ENCODE measurements around the gene SDF4.

SDF4 gene, protein sequence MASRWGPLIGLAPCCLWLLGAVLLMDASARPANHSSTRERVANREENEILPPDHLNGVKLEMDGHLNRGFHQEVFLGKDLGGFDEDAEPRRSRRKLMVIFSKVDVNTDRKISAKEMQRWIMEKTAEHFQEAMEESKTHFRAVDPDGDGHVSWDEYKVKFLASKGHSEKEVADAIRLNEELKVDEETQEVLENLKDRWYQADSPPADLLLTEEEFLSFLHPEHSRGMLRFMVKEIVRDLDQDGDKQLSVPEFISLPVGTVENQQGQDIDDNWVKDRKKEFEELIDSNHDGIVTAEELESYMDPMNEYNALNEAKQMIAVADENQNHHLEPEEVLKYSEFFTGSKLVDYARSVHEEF

DNA sequence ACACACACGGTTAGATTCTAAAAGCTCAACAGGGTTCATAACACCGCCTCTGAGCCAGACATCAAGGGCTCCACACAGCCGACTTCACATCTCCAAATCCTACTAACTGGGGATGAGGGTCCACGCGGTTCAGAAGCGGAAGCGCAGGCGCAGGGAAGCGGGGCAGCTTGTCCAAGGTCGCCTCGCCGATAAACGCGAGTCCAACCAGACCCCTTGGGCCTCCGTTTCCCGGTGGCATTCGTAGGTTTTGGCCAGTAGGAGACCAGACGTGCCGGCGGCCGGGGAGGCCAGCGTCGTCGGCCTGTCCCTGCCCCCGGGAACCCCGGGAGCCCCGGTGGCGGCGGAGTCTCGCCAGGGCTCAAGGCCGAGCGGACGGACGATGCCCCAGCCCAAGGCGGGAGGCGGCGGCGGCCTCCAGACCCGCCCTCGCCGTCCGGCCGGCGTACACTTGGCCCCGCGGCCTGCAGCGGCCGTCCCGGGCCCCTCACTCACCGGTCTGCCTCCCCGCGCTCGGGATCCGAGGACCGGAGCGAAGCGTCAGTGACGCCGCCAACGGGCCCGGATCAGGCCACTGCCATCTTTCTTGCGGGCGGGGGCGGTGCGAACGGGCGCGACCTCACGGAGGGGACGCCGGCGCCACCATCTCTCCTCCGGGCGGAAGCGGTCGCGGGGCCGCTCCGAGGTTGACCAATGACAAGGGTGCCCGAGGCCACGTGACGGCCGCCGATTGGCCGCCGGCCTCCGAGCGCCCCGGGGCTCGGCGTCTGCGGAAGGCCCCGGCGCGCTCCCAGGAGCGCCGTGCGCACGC, at the start of gene SDF4:
SDF4 (minus strand) TSS at position 602 of the 808 bp plus-strand sequence. CDS start 3,229 bp downstream, outside the sequence.
- H3K9ac ChIP-seq (ENCODE audit: low read length): peak within 1 kb of the TSS; percentile 91
- H3K4me1 ChIP-seq (ENCODE audit: control insufficient read depth, insufficient read depth, low read length): peaks cover 21% of the 10 kb centered on the region
- H3K4me3 ChIP-seq (ENCODE audit: low read length): peak within 1 kb of the TSS; percentile 97
- H3K9me3 ChIP-seq (ENCODE audit: control insufficient read depth, low read length): no peaks in the 10 kb centered on the region
- H3K36me3 ChIP-seq (ENCODE audit: control insufficient read depth, insufficient read depth, low read length): peaks cover 4% of the 10 kb centered on the region
- peaks cover 3% of the 10 kb centered on the region for H3K27me3 ChIP-seq (ENCODE audit: control insufficient read depth, insufficient read depth, low read length)

DNA sequence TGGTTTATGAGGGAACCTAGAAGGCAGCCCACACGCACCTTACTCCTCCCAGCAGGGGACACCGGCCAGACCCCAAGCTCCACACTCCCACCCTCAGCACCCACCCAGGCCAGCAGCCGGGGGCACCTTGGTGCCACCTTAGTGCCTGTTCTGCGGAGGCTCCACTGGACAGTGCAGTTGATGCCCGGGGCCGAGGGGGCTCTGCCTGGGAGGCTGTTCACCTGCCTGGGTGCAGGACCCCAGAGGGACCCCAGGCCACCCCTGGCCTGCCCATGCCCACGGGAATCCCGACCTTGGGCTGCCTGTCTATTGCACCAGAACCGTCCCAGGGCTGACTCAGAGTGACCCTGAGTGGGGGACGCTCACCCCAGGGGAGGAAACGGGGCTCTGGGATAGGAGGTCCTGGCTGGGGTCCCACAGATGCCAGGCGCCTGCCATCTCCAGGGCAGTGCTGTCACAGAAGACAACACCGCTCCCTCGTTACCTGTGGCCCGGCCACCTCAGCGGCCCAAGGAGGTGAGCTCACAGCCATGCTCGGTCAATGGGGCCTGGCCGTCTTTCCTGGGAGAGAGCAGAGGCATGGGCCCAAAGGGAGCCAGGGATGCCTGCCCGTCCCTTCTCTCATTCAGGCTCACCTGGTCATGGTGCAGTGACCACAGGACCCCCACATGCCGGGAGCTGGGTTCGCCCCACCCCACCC, 49.1 kb upstream of the SDF4 start:
- Histone ChIP-seq H3K4me1 (ENCODE audit: control insufficient read depth, insufficient read depth, low read length) (peaks cover 32% of the 10 kb centered on the region), H3K27me3 (ENCODE audit: control insufficient read depth, insufficient read depth, low read length) (peaks cover 5% of the 10 kb centered on the region), H3K9me3 (ENCODE audit: control insufficient read depth, low read length) (no peaks in the 10 kb centered on the region), H3K9ac (ENCODE audit: low read length) (peak overlapping the region; percentile 13), H3K36me3 (ENCODE audit: control insufficient read depth, insufficient read depth, low read length) (no peaks in the 10 kb centered on the region), H3K4me3 (ENCODE audit: low read length) (no peak overlapping the region)

DNA sequence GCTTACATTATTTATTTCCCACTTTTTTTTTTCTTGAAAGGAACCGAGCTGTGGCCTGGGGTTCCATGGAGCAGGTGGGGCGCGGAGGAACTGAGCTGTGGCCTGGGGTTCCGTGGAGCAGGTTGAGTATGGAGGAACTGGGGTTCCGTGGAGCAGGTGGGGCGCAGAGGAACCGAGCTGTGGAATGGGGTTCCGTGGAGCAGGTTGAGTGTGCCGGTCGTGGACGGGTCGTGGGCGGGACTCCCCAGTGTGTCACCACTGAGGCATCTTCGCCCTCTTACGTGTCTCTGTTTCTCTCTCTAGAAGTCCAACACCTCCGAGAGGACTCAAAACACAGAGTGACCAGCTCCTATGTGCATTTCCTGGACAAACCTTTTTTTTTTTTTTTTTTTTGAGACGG, 47.2 kb upstream of the SDF4 start:
- no peaks in the 10 kb centered on the region for H3K9me3 ChIP-seq (ENCODE audit: control insufficient read depth, low read length)
- H3K27me3 ChIP-seq (ENCODE audit: control insufficient read depth, insufficient read depth, low read length): no peaks in the 10 kb centered on the region
- H3K4me3 ChIP-seq (ENCODE audit: low read length): no peak overlapping the region
- H3K9ac ChIP-seq (ENCODE audit: low read length): no peak overlapping the region
- peaks cover 33% of the 10 kb centered on the region for H3K4me1 ChIP-seq (ENCODE audit: control insufficient read depth, insufficient read depth, low read length)
- H3K36me3 ChIP-seq (ENCODE audit: control insufficient read depth, insufficient read depth, low read length): no peaks in the 10 kb centered on the region

DNA sequence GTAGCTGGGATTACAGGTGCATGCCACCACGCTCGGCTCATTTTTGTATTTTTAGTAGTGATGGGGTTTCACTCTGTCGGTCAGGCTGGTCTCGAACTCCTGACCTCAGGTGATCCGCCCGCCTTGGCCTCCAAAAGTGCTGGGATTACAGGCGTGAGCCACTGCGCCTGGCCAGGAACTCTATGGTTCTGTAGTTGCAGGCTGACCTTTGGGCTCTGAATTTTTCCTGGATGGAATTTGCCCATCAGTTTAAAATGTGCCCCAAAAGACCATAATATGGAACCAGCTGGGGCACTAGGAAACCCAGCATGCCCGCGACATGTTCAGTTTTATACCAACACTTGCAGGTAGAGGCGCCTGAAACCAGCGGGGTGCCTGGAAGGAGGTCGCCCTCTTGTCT, 46.8 kb upstream of the SDF4 start:
- H3K9me3 ChIP-seq (ENCODE audit: control insufficient read depth, low read length): no peaks in the 10 kb centered on the region
- no peak overlapping the region for H3K4me3 ChIP-seq (ENCODE audit: low read length)
- no peaks in the 10 kb centered on the region for H3K36me3 ChIP-seq (ENCODE audit: control insufficient read depth, insufficient read depth, low read length)
- peaks cover 31% of the 10 kb centered on the region for H3K4me1 ChIP-seq (ENCODE audit: control insufficient read depth, insufficient read depth, low read length)
- no peaks in the 10 kb centered on the region for H3K27me3 ChIP-seq (ENCODE audit: control insufficient read depth, insufficient read depth, low read length)
- no peak overlapping the region for H3K9ac ChIP-seq (ENCODE audit: low read length)

DNA sequence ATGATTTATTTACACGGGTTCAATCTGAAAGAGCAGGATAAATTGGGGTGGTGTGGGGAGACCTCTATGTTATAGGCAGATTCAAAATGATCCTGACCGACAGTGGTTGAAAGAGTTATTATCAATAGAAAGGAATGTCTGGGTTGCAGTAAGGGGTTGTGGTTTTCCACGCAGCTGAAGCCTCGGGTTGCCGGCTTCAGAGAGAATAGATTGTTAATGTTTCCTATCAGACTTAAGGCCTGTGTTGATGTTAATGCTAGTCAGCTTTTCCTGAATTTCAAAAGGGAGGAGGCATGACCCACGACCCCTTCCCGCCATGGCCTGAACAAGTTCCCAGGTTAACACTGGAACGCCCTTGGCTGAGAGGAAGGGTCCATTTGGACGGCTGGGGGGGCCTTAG, 44.0 kb upstream of the SDF4 start:
- Histone ChIP-seq H3K9me3 (ENCODE audit: control insufficient read depth, low read length) (no peaks in the 10 kb centered on the region), H3K4me3 (ENCODE audit: low read length) (no peak overlapping the region), H3K9ac (ENCODE audit: low read length) (no peak overlapping the region), H3K4me1 (ENCODE audit: control insufficient read depth, insufficient read depth, low read length) (peaks cover 23% of the 10 kb centered on the region), H3K36me3 (ENCODE audit: control insufficient read depth, insufficient read depth, low read length) (no peaks in the 10 kb centered on the region), H3K27me3 (ENCODE audit: control insufficient read depth, insufficient read depth, low read length) (no peaks in the 10 kb centered on the region)

DNA sequence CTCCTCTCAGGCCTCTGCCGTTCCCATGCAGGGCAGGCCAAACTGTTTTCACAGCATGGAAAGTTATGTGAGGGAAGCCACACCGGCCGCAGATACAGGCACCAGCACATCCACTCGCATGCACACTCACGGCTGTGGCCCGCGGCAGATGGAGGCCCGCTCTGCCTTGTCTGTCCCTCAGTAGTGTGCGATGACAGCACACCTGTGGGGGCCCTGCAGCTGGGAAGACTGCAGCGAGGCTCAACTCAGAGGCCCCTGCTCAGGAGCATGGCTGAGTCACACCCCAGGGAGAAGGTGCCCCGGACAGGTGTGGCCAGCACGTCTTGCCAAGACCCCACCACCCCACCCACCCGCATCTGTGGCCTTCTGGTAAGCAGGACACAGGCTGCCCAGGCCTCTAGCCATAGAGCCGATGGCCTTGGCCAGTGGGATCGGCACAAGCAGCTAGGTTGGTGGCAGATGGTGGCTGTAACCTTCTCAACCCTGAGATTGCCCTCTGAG, 43.2 kb upstream of the SDF4 start:
- Histone ChIP-seq H3K36me3 (ENCODE audit: control insufficient read depth, insufficient read depth, low read length) (no peaks in the 10 kb centered on the region), H3K4me1 (ENCODE audit: control insufficient read depth, insufficient read depth, low read length) (peaks cover 31% of the 10 kb centered on the region), H3K9me3 (ENCODE audit: control insufficient read depth, low read length) (no peaks in the 10 kb centered on the region), H3K27me3 (ENCODE audit: control insufficient read depth, insufficient read depth, low read length) (no peaks in the 10 kb centered on the region), H3K9ac (ENCODE audit: low read length) (no peak overlapping the region), H3K4me3 (ENCODE audit: low read length) (no peak overlapping the region)

DNA sequence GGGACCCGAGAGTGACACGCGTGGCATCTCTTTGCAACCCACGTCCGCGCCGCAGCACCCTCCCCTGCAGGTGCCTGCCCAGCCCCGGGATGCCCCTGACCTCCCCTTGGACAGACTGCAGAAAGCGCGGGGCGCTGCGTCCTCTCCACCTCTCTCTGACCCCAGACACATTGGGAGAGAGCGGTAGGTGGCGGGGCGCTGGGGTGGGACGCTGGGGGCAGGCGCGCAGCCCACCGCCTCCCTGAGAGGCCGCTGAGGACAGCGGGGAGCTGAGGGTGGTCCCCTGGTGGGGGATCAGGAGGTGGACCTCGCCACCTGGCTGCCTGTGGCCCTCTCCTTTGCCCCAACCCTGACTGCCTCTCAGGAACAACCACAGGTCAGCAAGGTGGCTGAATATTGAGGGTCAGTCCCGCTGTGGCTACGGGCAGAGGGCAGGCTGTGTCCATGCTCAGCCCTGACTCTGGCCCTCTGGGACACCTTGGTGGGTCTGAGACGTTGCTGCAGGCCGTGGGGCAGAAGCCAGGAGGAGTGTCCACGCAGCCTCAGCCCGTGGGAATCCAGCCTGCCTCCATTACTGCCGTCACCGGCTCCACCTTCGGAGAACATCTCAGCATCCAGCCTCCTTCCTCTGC, 42.6 kb upstream of the SDF4 start:
- H3K36me3 ChIP-seq (ENCODE audit: control insufficient read depth, insufficient read depth, low read length): no peaks in the 10 kb centered on the region
- no peaks in the 10 kb centered on the region for H3K9me3 ChIP-seq (ENCODE audit: control insufficient read depth, low read length)
- H3K4me3 ChIP-seq (ENCODE audit: low read length): no peak overlapping the region
- H3K4me1 ChIP-seq (ENCODE audit: control insufficient read depth, insufficient read depth, low read length): peaks cover 31% of the 10 kb centered on the region
- H3K27me3 ChIP-seq (ENCODE audit: control insufficient read depth, insufficient read depth, low read length): no peaks in the 10 kb centered on the region
- peak overlapping the region; percentile 53 for H3K9ac ChIP-seq (ENCODE audit: low read length)

DNA sequence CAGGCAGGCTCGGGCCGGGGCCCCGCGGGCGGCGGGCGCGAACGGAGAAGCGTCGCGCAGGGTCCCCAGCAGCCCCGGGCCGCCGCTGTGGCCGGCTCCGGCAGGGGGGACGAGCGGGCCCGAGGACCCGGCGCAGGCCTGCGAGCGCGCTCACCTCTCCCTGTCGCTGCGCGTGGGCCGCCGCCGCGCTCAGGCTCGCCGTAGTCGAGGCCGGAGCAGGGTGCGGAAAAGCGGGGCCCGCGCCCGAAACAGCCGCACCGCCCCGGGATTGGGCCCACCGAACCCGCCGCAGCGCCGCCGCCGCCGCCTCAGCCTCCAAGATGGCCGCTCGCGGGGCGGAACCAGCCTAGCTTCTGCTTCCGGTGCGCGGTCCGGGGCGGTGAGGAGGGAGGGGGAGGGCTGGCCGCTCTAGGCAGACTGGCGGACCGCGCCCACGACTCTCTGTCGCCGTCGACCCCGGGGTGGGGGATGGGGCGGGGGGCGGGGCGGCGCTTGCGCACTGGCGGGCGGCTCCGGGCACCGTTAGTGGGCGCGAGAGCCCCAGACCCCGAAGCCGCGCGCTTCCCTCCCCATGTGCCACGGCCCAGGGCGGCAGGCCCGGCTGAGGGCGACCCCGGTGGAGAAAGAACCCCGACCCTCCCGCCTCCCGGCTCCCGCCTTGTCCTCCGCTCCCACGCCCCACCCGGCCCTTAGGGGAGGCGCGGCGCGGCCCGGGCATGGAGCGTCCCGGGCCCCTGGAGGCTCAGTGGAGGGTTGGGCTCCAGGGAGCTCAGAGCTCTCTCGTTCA, 41.9 kb upstream of the SDF4 start, which contains the start of gene UBE2J2:
UBE2J2 (minus strand) TSS at position 343 of the 787 bp plus-strand sequence. CDS start 5,862 bp downstream, outside the sequence.
- Histone ChIP-seq H3K4me3 (ENCODE audit: low read length) (peak within 1 kb of the TSS; percentile 44), H3K4me1 (ENCODE audit: control insufficient read depth, insufficient read depth, low read length) (peaks cover 31% of the 10 kb centered on the region), H3K9ac (ENCODE audit: low read length) (peak within 1 kb of the TSS; percentile 79), H3K9me3 (ENCODE audit: control insufficient read depth, low read length) (no peaks in the 10 kb centered on the region), H3K27me3 (ENCODE audit: control insufficient read depth, insufficient read depth, low read length) (no peaks in the 10 kb centered on the region), H3K36me3 (ENCODE audit: control insufficient read depth, insufficient read depth, low read length) (no peaks in the 10 kb centered on the region)

DNA sequence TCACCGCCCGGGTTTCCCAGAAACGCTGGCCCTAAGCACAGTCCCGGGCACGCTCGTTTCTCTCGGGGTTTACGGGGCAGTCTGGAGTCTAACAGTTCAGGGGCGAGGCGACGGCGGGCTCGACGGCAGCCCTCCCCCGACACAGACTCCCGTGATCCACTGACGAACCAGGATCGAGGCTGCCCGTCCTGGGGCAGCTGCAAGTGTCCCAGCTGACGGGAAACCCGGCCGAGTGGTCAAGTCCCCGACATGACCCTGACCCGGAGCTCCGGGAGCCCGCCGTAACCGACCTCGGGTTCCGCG, 41.4 kb upstream of the SDF4 start:
- Histone ChIP-seq H3K27me3 (ENCODE audit: control insufficient read depth, insufficient read depth, low read length) (no peaks in the 10 kb centered on the region), H3K4me1 (ENCODE audit: control insufficient read depth, insufficient read depth, low read length) (peaks cover 31% of the 10 kb centered on the region), H3K4me3 (ENCODE audit: low read length) (peak overlapping the region; percentile 44), H3K9ac (ENCODE audit: low read length) (peak overlapping the region; percentile 79), H3K36me3 (ENCODE audit: control insufficient read depth, insufficient read depth, low read length) (no peaks in the 10 kb centered on the region), H3K9me3 (ENCODE audit: control insufficient read depth, low read length) (no peaks in the 10 kb centered on the region)

DNA sequence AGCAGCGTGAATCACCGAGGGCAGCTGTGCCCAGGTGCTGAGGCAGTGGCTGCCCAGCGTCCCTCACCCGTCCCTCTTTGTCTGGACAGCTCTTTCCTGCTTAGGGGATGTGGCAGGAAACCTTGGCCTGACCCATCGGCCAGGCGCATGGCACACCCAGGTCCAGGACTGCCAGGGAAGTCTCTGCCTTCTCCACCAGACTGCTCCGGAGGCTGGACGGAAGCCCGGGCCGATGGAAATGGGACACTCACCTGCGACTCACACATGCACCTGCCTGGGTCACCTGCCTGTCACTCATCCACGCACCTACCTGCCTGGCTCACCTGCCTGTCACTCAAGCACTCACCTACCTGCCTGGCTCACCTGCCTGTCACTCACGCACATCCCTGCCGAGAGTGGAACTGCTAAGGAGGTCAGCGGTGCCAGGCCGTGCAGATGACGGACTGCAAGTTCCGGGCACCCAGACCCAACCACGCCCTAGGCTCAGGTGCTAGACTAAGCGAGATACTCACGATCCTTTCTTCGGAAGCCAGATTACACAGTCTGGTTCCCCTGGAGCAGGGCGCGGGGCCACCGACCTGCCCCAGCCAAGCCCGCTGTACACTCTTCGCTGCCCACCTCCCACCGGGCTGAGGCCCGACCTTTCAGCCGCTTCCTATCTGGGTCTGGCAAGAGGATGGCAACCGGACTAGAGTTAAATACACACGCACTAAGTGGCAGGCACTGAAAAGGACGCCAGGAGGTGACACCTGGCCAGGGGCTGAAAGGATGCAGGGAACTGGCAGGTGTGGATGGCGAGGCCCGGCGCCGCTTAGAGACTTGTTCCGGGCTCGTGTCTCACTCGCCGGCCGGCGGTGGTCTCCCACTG, 40.8 kb upstream of the SDF4 start:
- Histone ChIP-seq H3K4me1 (ENCODE audit: control insufficient read depth, insufficient read depth, low read length) (peaks cover 31% of the 10 kb centered on the region), H3K4me3 (ENCODE audit: low read length) (peak overlapping the region; percentile 44), H3K9ac (ENCODE audit: low read length) (peak overlapping the region; percentile 79), H3K9me3 (ENCODE audit: control insufficient read depth, low read length) (no peaks in the 10 kb centered on the region), H3K27me3 (ENCODE audit: control insufficient read depth, insufficient read depth, low read length) (no peaks in the 10 kb centered on the region), H3K36me3 (ENCODE audit: control insufficient read depth, insufficient read depth, low read length) (peaks cover under 1% of the 10 kb centered on the region)
